Tibial nerve (tissue), 4 donors: ENCODE data around the gene SNAPC4. TPM values are rescaled to one million over a fixed set of nuclear protein-coding genes. Genes with fewer than 3 reads are reported as not detected.

Experiments
- DNase-seq, 2 donors: peaks; one replicate each; pipeline ENCODE4 v3.0.0-alpha.2; 2019; ENCODE audit warnings: low spot score in 2 of 2
- H3K27ac ChIP-seq, 4 donors: fragments of 200-600 bp; sonication (generic) in 3 of 4; one replicate each; pipeline ENCODE4 v1.5.1; 2017 to 2019; ENCODE audit warnings: mild to moderate bottlenecking in 1 of 4
- H3K27me3 ChIP-seq, 2 donors: fragments of 200-600 bp; sonication (generic) in 1 of 2; one replicate each; pipeline versions ENCODE4 v1.5.1 to v1.6.0; 2017 to 2019
- H3K36me3 ChIP-seq, 3 donors: fragments of 200-600 bp; sonication (generic); one replicate each; pipeline ENCODE4 v1.5.1; 2018 to 2019
- H3K4me1 ChIP-seq, 4 donors: fragments of 200-600 bp; sonication (generic) in 3 of 4; one replicate each; pipeline ENCODE4 v1.5.1; 2017 to 2019
- H3K4me3 ChIP-seq, 4 donors: fragments of 200-600 bp; sonication (generic) in 3 of 4; one replicate each; pipeline ENCODE4 v1.5.1; 2017 to 2019; ENCODE audit warnings: mild to moderate bottlenecking in 1 of 4, moderate library complexity in 1 of 4
- H3K9me3 ChIP-seq, 4 donors: fragments of 200-600 bp; sonication (generic) in 3 of 4; one replicate each; pipeline ENCODE4 v1.5.1; 2017 to 2019
- EP300 ChIP-seq, 2 donors: sonication (generic); formaldehyde crosslinking; IDR thresholded peaks; one replicate each; pipeline ENCODE4 v1.6.1; 2017; ENCODE audit warnings: antibody characterized with exemption in 2 of 2, mild to moderate bottlenecking in 1 of 2
- POLR2A ChIP-seq, 2 donors: fragments of 450-650 bp; IDR thresholded peaks; one replicate each; pipeline ENCODE4 v1.6.1; 2017; ENCODE audit warnings: antibody characterized with exemption in 2 of 2, mild to moderate bottlenecking in 2 of 2, moderate library complexity in 2 of 2
- WGBS, 2 donors: methylation state at CpG; one replicate each; pipeline ENCODE4 v1.1.5; 2018; 5-methylcytosine and 5-hydroxymethylcytosine counted together
- total RNA-seq, 4 donors: library from RNA; depleted of rRNA; stranded (reverse); fragments of >200 nt; gene quantifications; one replicate each; pipeline ENCODE4 v1.1.0, GENCODE V29; 2016
- TF ChIP-seq, protein P1 (sequence below), 5 experiments: fragments of 200-600 bp in 3 of 5; fragments of 450-650 bp in 2 of 5; sonication (generic) in 3 of 5; IDR thresholded peaks; one replicate each; pipeline ENCODE4 v1.5.1; 2016 to 2019; ENCODE audit warnings: antibody characterized with exemption in 5 of 5, mild to moderate bottlenecking in 3 of 5, moderate library complexity in 2 of 5

The SNAPC4 gene
- total RNA-seq, 4 donors from 2014 or later, result 7.0 to 21.0 (median 9.5) TPM

DNA sequence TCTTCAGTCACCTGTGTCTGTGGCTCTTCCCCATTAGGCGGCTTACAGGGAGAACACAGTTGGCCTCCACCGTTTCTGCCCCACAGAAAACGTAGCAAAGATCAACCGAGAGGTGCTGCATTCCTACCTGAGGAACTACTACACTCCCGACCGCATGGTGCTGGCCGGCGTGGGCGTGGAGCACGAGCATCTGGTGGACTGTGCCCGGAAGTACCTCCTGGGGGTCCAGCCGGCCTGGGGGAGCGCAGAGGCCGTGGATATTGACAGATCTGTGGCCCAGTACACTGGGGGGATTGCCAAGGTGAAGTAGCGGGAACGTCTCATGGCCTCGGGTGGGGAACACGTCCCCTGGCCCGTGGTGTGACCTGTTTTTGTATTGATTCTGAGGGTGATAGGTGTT is 16.9 kb upstream of the SNAPC4 start:
- H3K4me1 ChIP-seq, result peaks cover 0 to 13% (median 0%) of the 10 kb centered on the region in 4 donors
- DNase-seq, result no peak
- H3K9me3 ChIP-seq, result no peaks in the 10 kb centered on the region
- H3K27me3 ChIP-seq, result no peaks in the 10 kb centered on the region
- TF ChIP-seq POLR2A (IDR thresholded peaks at IDR 0.05), result no peak
- TF ChIP-seq EP300 (IDR thresholded peaks at IDR 0.05), result no peak
- TF ChIP-seq, protein P1, sequence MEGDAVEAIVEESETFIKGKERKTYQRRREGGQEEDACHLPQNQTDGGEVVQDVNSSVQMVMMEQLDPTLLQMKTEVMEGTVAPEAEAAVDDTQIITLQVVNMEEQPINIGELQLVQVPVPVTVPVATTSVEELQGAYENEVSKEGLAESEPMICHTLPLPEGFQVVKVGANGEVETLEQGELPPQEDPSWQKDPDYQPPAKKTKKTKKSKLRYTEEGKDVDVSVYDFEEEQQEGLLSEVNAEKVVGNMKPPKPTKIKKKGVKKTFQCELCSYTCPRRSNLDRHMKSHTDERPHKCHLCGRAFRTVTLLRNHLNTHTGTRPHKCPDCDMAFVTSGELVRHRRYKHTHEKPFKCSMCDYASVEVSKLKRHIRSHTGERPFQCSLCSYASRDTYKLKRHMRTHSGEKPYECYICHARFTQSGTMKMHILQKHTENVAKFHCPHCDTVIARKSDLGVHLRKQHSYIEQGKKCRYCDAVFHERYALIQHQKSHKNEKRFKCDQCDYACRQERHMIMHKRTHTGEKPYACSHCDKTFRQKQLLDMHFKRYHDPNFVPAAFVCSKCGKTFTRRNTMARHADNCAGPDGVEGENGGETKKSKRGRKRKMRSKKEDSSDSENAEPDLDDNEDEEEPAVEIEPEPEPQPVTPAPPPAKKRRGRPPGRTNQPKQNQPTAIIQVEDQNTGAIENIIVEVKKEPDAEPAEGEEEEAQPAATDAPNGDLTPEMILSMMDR (IDR thresholded peaks at IDR 0.05), result no peak
- peaks cover 10 to 95% (median 28%) of the 10 kb centered on the region in 3 donors for H3K36me3 ChIP-seq
- H3K27ac ChIP-seq, result peak overlapping the region in 2 of 4 donors; percentile 77 to 81
- H3K4me3 ChIP-seq, result no peak overlapping the region
- 91 to 92% methylated on average over 19 of the region's 19 CpGs for WGBS, 2 donors

GRCh38 chr9:136416427-136416826 is 16.5 kb upstream of the SNAPC4 start:
- Histone ChIP-seq H3K27ac (peak overlapping the region in 1 of 4 donors; percentile 81), H3K9me3 (no peaks in the 10 kb centered on the region), H3K27me3 (no peaks in the 10 kb centered on the region), H3K36me3 (peaks cover 10 to 90% (median 23%) of the 10 kb centered on the region in 3 donors), H3K4me1 (peaks cover 0 to 18% (median 2%) of the 10 kb centered on the region in 4 donors), H3K4me3 (no peak overlapping the region)
- WGBS, 2 donors, result 93 to 96% methylated on average over 8 of the region's 8 CpGs
- TF ChIP-seq, protein P1 (IDR thresholded peaks at IDR 0.05), result no peak
- TF ChIP-seq EP300 (IDR thresholded peaks at IDR 0.05) (no peak), POLR2A (IDR thresholded peaks at IDR 0.05) (no peak)
- DNase-seq, result no peak

GRCh38 chr9:136412962-136413361 is 13.0 kb upstream of the SNAPC4 start:
- 63 to 71% methylated on average over 9 of the region's 9 CpGs for WGBS, 2 donors
- peaks cover 0 to 41% (median 19%) of the 10 kb centered on the region in 4 donors for H3K4me1 ChIP-seq
- H3K27me3 ChIP-seq, result no peaks in the 10 kb centered on the region
- H3K36me3 ChIP-seq, result peaks cover 6 to 57% (median 9%) of the 10 kb centered on the region in 3 donors
- H3K4me3 ChIP-seq, result no peak overlapping the region
- peak overlapping the region in 1 of 4 donors; percentile 93 for H3K27ac ChIP-seq
- DNase-seq, result no peak
- no peaks in the 10 kb centered on the region for H3K9me3 ChIP-seq
- TF ChIP-seq, protein P1 (IDR thresholded peaks at IDR 0.05), result no peak
- TF ChIP-seq POLR2A (IDR thresholded peaks at IDR 0.05) (no peak), EP300 (IDR thresholded peaks at IDR 0.05) (no peak)

DNA sequence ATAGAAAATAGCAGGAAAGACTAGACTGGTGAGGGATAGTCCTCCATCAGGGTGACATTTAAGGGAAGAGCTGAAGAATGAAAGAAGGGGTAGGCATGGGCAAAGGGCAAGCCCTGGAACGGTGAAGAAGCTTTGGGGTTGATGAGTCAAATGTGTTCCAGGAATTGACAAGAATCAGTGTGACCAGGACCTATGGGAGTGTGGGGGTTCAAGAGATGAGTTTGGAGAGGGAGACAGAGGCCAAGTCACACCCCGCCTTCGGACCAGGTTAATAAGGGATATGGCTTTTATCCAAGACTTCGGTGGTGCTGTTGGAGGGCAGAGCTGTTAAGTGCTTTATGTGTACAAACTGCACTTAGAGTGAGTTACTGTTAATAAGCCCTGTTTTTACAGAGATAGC is 11.4 kb upstream of the SNAPC4 start:
- Histone ChIP-seq H3K27ac (peak overlapping the region; percentile 86 to 96 (median 94)), H3K27me3 (no peaks in the 10 kb centered on the region), H3K4me1 (peaks cover 0 to 42% (median 19%) of the 10 kb centered on the region in 4 donors), H3K36me3 (peaks cover 9 to 57% (median 12%) of the 10 kb centered on the region in 3 donors), H3K9me3 (no peaks in the 10 kb centered on the region), H3K4me3 (peak overlapping the region; percentile 82 to 97 (median 87))
- TF ChIP-seq POLR2A (IDR thresholded peaks at IDR 0.05) (no peak), EP300 (IDR thresholded peaks at IDR 0.05) (no peak)
- TF ChIP-seq, protein P1 (IDR thresholded peaks at IDR 0.05), result no peak
- no peak for DNase-seq
- WGBS, 2 donors, result 41 to 46% methylated on average over 4 of the region's 4 CpGs

- H3K27ac ChIP-seq, result peak within 1 kb of the TSS; percentile 86 to 96 (median 94)
- H3K27me3 ChIP-seq, result no peaks in the 10 kb centered on the region
- 0 to 1% methylated on average over 51 to 76 of the region's 83 CpGs for WGBS, 2 donors
- TF ChIP-seq POLR2A (IDR thresholded peaks at IDR 0.05) (peak; percentile 77 to 89), EP300 (IDR thresholded peaks at IDR 0.05) (peak; percentile 89 to 99)
- TF ChIP-seq, protein P1 (IDR thresholded peaks at IDR 0.05), result peak in 1 of 5 experiments; percentile 24
- peak; percentile 85 to 91 for DNase-seq
- no peaks in the 10 kb centered on the region for H3K9me3 ChIP-seq
- peaks cover 8 to 57% (median 9%) of the 10 kb centered on the region in 3 donors for H3K36me3 ChIP-seq
- peak within 1 kb of the TSS; percentile 82 to 97 (median 87) for H3K4me3 ChIP-seq
- H3K4me1 ChIP-seq, result peaks cover 0 to 42% (median 19%) of the 10 kb centered on the region in 4 donors
Measured at GRCh38 chr9:136410500-136411287, 10.7 kb upstream of the SNAPC4 start, which contains the start of the genes ENTR1 and PMPCA. TSS of gene ENTR1 (minus strand) at chr9:136410614. CDS start at chr9:136410397, 217 bp downstream. TSS of gene PMPCA (plus strand) at chr9:136410658. CDS start at chr9:136410669, 11 bp downstream.
